ENCODE measurements around the gene RIT1.

DNA sequence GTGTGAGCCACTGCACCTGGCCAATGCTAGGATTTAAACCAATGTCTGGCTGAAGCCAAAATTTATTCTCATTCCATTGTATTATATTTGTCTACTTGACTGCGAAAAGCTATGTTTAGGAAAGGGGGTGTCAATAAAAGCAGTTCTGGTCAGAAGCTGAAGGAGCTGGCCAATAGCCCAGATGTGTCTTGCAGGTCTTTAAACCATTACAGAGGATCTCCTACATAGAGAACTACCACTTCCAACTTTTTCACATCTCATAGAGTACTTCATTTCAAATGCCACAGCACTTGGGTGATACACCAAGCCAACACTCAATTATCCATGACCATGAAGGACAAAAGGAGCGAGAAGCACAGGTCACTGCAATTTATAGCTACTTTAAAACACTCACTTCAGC is 49.3 kb downstream of the RIT1 start:
- TF ChIP-seq POLR2A (IDR thresholded peaks at IDR 0.05), result no peak
- TF ChIP-seq, protein P1, sequence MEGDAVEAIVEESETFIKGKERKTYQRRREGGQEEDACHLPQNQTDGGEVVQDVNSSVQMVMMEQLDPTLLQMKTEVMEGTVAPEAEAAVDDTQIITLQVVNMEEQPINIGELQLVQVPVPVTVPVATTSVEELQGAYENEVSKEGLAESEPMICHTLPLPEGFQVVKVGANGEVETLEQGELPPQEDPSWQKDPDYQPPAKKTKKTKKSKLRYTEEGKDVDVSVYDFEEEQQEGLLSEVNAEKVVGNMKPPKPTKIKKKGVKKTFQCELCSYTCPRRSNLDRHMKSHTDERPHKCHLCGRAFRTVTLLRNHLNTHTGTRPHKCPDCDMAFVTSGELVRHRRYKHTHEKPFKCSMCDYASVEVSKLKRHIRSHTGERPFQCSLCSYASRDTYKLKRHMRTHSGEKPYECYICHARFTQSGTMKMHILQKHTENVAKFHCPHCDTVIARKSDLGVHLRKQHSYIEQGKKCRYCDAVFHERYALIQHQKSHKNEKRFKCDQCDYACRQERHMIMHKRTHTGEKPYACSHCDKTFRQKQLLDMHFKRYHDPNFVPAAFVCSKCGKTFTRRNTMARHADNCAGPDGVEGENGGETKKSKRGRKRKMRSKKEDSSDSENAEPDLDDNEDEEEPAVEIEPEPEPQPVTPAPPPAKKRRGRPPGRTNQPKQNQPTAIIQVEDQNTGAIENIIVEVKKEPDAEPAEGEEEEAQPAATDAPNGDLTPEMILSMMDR (IDR thresholded peaks at IDR 0.05), result no peak
